HCT116 (cell line): ENCODE data around the gene MMP17. TPM values are rescaled to one million over a fixed set of nuclear protein-coding genes. Genes with fewer than 3 reads are reported as not detected.

ENCODE experiments used
- CEBPB ChIP-seq: IDR thresholded peaks from 2 replicates; pipeline ENCODE4 v1.6.1; 2012; ENCODE audit warnings: low read depth
- CTCF ChIP-seq, 3 experiments: fragments of 200-600 bp in 1 of 3; sonication (generic) in 1 of 3; IDR thresholded peaks in 2 of 3; conservative IDR thresholded peaks in 1 of 3; 2 replicates each; pipeline ENCODE4 v1.5.1; 2012 to 2017; ENCODE audit warnings: low read depth in 2 of 3, low read length in 2 of 3, antibody characterized with exemption in 1 of 3, borderline replicate concordance in 1 of 3, control low read depth in 1 of 3, mild to moderate bottlenecking in 1 of 3, mixed read lengths in 1 of 3, mixed run types in 1 of 3, moderate library complexity in 1 of 3; ENCODE audit not compliant: insufficient read depth in 1 of 3
- EGR1 ChIP-seq: IDR thresholded peaks from 2 replicates; pipeline ENCODE4 v1.6.1; 2012; ENCODE audit warnings: low read depth
- ELF1 ChIP-seq: IDR thresholded peaks from 2 replicates; pipeline ENCODE4 v1.6.1; 2012; ENCODE audit warnings: low read depth, borderline replicate concordance
- EZH2 ChIP-seq: fragments of 200-600 bp; sonication (generic); IDR thresholded peaks from 2 replicates; pipeline ENCODE4 v1.6.1; 2017; ENCODE audit warnings: antibody characterized with exemption, mixed run types
- MAX ChIP-seq: IDR thresholded peaks from 2 replicates; pipeline ENCODE4 v1.6.1; 2012
- POLR2AphosphoS5 ChIP-seq: IDR thresholded peaks from 2 replicates; pipeline ENCODE4 v1.6.1; 2011; ENCODE audit warnings: mild to moderate bottlenecking, low read depth, low read length, moderate library complexity
- RAD21 ChIP-seq: IDR thresholded peaks from 2 replicates; pipeline ENCODE4 v1.6.1; 2012; ENCODE audit warnings: low read depth, mild to moderate bottlenecking
- REST ChIP-seq: IDR thresholded peaks from 2 replicates; pipeline ENCODE4 v1.6.1; 2012; ENCODE audit warnings: low read depth
- SP1 ChIP-seq: IDR thresholded peaks from 2 replicates; pipeline ENCODE4 v1.6.1; 2012; ENCODE audit warnings: low read depth
- total RNA-seq: library from RNA; stranded (reverse); gene quantifications from one replicate; pipeline ENCODE4 v1.2.1, GENCODE V29; 2021; ENCODE audit not compliant: unreplicated experiment

The MMP17 gene
- total RNA-seq, 1 experiment from 2014 or later = 14.3 TPM

GRCh38 chr12:131783915-131784541, 44.2 kb upstream of the MMP17 start (continued):
- TF ChIP-seq CEBPB (peak; percentile 48; the same call in 1 of the 2 replicates), ELF1 (no peak), MAX (peak; percentile 85), SP1 (peak; percentile 88), REST (no peak), EZH2 (no peak), EGR1 (no peak), RAD21 (peak; percentile 26; the same call in 1 of the 2 replicates), POLR2AphosphoS5 (peak; percentile 10; the same call in 1 of the 2 replicates), CTCF (IDR thresholded peaks at IDR 0.05 in 2 of 3, conservative IDR thresholded peaks at IDR 0.05 in 1 of 3; ENCODE audit: borderline replicate concordance in 1 of 3, insufficient read depth in 1 of 3, low read depth in 2 of 3, low read length in 2 of 3) (no peak)
- TF ChIP-seq, all 23 proteins: peak for 10
